HepG2 (cell line): ENCODE data around the gene CHMP1A. TPM values are rescaled to one million over a fixed set of nuclear protein-coding genes. Genes with fewer than 3 reads are reported as not detected.

Experiments used
- CCDC6 ChIP-seq: sonication (generic); formaldehyde crosslinking; IDR thresholded peaks from 2 replicates; pipeline ENCODE4 v1.8.1; 2022; ENCODE audit warnings: mild to moderate bottlenecking, missing genetic modification reagents, moderate library complexity
- SAP130 ChIP-seq: IDR thresholded peaks from 2 replicates; pipeline ENCODE4 v1.6.1; 2016; ENCODE audit warnings: low read depth
- SUZ12 ChIP-seq: fragments of 150-350 bp; IDR thresholded peaks from 2 replicates; pipeline ENCODE4 v1.6.1; 2014; ENCODE audit warnings: low read depth, low read length
- ZNF234 ChIP-seq: sonication (generic); formaldehyde crosslinking; conservative IDR thresholded peaks from 2 replicates; pipeline ENCODE4 v1.5.1; 2020; ENCODE audit warnings: mild to moderate bottlenecking, missing genetic modification reagents
- ZNF296 ChIP-seq: sonication (generic); formaldehyde crosslinking; conservative IDR thresholded peaks from 2 replicates; pipeline ENCODE4 v1.5.0; 2020; ENCODE audit warnings: mild to moderate bottlenecking, missing genetic modification reagents
- polyA plus RNA-seq, 8 experiments: library from polyadenylated mRNA; depleted of rRNA in 3 of 8; stranded (reverse) in 7 of 8; unstranded in 1 of 8; fragments of >200 nt; fragmentation: Illumina TruSeq in 4 of 8; extraction: Trizol in 4 of 8; gene quantifications; 2 replicates each; pipeline versions ENCODE4 v1.2.1 to v1.2.3, GENCODE V29; 2011 to 2016; ENCODE audit warnings: low read depth in 4 of 8, missing spikeins in 1 of 8, mixed read lengths in 1 of 8; ENCODE audit not compliant: insufficient read depth in 1 of 8
- total RNA-seq, 5 experiments: library from RNA; depleted of rRNA; stranded (reverse); fragments of >200 nt; fragmentation: Illumina TruSeq; extraction: Trizol; gene quantifications; 2 replicates each; pipeline ENCODE4 v1.2.3, GENCODE V29; 2016; ENCODE audit warnings: low read depth in 1 of 5
- TF ChIP-seq, protein P1 (sequence below): sonication (generic); formaldehyde crosslinking; IDR thresholded peaks from 2 replicates; pipeline ENCODE4 v1.5.0; 2020; ENCODE audit warnings: missing genetic modification reagents, mild to moderate bottlenecking, borderline replicate concordance
- TF ChIP-seq, protein P2 (sequence below): sonication (generic); formaldehyde crosslinking; IDR thresholded peaks from 2 replicates; pipeline ENCODE4 v1.9.0; 2021; ENCODE audit warnings: missing genetic modification reagents, mild to moderate bottlenecking, borderline replicate concordance
- TF ChIP-seq, protein P3 (sequence below): sonication (generic); formaldehyde crosslinking; conservative IDR thresholded peaks from 2 replicates; pipeline ENCODE4 v1.8.1; 2023; ENCODE audit warnings: missing genetic modification reagents
- TF ChIP-seq, protein P4 (sequence below): sonication (generic); formaldehyde crosslinking; IDR thresholded peaks from 2 replicates; pipeline ENCODE4 v1.4.0; 2020; ENCODE audit warnings: missing genetic modification reagents
- TF ChIP-seq, protein P5 (sequence below): sonication (generic); formaldehyde crosslinking; IDR thresholded peaks from 2 replicates; pipeline ENCODE4 v1.4.0; 2020; ENCODE audit warnings: missing genetic modification reagents
- TF ChIP-seq, protein P6 (sequence below): IDR thresholded peaks from 2 replicates; pipeline ENCODE4 v1.4.0; 2020; ENCODE audit warnings: mild to moderate bottlenecking, missing genetic modification reagents
- TF ChIP-seq, protein P7 (sequence below): sonication (generic); formaldehyde crosslinking; IDR thresholded peaks from 2 replicates; pipeline ENCODE4 v1.4.0; 2020; ENCODE audit warnings: low read depth, mild to moderate bottlenecking, missing genetic modification reagents

Gene CHMP1A
- total and polyA plus RNA-seq, 2 of the 13 experiments (the other 11 are each of a cell fraction or from before 2014, with no cell fraction given): 69.4 to 73.3 TPM

DNA sequence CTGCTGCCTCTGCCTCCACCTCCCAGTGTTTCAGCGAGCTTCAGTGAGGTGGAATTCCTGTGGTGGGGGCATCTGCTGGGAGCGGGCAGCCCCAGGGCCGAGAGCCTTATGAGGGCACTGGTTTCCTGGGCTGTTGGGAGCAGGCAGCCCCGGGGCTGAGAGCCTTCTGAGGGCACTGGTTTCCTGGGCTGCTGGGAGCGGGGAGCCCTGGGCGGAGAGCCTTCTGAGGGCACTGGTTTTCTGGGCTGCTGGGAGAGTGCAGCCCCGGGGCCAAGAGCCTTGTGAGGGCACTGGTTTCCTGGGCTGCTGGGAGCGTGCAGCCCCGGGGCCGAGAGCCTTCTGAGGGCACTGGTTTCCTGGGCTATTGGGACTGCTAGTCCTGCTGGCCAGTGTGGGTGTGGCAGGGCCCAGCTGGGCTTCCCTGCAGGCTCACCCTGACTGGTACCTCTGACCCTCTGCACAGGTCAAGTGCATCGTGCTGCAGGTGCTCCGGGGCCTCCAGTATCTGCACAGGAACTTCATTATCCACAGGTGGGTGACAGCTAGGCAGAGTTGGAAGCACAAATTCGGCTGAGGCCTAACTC, 34.6 kb upstream of the CHMP1A start (continued):
- TF ChIP-seq, protein P1, sequence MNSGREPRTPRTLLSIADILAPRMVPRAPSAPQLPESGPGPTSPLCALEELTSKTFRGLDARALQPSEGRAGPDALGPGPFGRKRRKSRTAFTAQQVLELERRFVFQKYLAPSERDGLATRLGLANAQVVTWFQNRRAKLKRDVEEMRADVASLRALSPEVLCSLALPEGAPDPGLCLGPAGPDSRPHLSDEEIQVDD: 0 out of 2 replicates have a peak, but pooled peaks have one; percentile 48
- TF ChIP-seq, protein P2, sequence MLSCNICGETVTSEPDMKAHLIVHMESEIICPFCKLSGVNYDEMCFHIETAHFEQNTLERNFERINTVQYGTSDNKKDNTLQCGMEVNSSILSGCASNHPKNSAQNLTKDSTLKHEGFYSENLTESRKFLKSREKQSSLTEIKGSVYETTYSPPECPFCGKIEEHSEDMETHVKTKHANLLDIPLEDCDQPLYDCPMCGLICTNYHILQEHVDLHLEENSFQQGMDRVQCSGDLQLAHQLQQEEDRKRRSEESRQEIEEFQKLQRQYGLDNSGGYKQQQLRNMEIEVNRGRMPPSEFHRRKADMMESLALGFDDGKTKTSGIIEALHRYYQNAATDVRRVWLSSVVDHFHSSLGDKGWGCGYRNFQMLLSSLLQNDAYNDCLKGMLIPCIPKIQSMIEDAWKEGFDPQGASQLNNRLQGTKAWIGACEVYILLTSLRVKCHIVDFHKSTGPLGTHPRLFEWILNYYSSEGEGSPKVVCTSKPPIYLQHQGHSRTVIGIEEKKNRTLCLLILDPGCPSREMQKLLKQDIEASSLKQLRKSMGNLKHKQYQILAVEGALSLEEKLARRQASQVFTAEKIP (CRISPR knock-in tag): no peak
- TF ChIP-seq, protein P3, sequence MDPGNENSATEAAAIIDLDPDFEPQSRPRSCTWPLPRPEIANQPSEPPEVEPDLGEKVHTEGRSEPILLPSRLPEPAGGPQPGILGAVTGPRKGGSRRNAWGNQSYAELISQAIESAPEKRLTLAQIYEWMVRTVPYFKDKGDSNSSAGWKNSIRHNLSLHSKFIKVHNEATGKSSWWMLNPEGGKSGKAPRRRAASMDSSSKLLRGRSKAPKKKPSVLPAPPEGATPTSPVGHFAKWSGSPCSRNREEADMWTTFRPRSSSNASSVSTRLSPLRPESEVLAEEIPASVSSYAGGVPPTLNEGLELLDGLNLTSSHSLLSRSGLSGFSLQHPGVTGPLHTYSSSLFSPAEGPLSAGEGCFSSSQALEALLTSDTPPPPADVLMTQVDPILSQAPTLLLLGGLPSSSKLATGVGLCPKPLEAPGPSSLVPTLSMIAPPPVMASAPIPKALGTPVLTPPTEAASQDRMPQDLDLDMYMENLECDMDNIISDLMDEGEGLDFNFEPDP: no peak
- TF ChIP-seq SUZ12 (no peak), SAP130 (CRISPR knock-in tag) (peak; percentile 49), ZNF234 (no peak), CCDC6 (CRISPR knock-in tag) (no peak), ZNF296 (no peak)
- TF ChIP-seq, protein P4, sequence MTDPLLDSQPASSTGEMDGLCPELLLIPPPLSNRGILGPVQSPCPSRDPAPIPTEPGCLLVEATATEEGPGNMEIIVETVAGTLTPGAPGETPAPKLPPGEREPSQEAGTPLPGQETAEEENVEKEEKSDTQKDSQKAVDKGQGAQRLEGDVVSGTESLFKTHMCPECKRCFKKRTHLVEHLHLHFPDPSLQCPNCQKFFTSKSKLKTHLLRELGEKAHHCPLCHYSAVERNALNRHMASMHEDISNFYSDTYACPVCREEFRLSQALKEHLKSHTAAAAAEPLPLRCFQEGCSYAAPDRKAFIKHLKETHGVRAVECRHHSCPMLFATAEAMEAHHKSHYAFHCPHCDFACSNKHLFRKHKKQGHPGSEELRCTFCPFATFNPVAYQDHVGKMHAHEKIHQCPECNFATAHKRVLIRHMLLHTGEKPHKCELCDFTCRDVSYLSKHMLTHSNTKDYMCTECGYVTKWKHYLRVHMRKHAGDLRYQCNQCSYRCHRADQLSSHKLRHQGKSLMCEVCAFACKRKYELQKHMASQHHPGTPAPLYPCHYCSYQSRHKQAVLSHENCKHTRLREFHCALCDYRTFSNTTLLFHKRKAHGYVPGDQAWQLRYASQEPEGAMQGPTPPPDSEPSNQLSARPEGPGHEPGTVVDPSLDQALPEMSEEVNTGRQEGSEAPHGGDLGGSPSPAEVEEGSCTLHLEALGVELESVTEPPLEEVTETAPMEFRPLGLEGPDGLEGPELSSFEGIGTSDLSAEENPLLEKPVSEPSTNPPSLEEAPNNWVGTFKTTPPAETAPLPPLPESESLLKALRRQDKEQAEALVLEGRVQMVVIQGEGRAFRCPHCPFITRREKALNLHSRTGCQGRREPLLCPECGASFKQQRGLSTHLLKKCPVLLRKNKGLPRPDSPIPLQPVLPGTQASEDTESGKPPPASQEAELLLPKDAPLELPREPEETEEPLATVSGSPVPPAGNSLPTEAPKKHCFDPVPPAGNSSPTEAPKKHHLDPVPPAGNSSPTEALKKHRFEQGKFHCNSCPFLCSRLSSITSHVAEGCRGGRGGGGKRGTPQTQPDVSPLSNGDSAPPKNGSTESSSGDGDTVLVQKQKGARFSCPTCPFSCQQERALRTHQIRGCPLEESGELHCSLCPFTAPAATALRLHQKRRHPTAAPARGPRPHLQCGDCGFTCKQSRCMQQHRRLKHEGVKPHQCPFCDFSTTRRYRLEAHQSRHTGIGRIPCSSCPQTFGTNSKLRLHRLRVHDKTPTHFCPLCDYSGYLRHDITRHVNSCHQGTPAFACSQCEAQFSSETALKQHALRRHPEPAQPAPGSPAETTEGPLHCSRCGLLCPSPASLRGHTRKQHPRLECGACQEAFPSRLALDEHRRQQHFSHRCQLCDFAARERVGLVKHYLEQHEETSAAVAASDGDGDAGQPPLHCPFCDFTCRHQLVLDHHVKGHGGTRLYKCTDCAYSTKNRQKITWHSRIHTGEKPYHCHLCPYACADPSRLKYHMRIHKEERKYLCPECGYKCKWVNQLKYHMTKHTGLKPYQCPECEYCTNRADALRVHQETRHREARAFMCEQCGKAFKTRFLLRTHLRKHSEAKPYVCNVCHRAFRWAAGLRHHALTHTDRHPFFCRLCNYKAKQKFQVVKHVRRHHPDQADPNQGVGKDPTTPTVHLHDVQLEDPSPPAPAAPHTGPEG: no peak
- TF ChIP-seq, protein P5, sequence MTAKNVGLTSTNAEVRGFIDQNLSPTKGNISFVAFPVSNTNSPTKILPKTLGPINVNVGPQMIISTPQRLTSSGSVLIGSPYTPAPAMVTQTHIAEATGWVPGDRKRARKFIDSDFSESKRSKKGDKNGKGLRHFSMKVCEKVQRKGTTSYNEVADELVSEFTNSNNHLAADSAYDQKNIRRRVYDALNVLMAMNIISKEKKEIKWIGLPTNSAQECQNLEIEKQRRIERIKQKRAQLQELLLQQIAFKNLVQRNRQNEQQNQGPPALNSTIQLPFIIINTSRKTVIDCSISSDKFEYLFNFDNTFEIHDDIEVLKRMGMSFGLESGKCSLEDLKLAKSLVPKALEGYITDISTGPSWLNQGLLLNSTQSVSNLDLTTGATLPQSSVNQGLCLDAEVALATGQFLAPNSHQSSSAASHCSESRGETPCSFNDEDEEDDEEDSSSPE (CRISPR knock-in tag): no peak
- TF ChIP-seq, protein P6, sequence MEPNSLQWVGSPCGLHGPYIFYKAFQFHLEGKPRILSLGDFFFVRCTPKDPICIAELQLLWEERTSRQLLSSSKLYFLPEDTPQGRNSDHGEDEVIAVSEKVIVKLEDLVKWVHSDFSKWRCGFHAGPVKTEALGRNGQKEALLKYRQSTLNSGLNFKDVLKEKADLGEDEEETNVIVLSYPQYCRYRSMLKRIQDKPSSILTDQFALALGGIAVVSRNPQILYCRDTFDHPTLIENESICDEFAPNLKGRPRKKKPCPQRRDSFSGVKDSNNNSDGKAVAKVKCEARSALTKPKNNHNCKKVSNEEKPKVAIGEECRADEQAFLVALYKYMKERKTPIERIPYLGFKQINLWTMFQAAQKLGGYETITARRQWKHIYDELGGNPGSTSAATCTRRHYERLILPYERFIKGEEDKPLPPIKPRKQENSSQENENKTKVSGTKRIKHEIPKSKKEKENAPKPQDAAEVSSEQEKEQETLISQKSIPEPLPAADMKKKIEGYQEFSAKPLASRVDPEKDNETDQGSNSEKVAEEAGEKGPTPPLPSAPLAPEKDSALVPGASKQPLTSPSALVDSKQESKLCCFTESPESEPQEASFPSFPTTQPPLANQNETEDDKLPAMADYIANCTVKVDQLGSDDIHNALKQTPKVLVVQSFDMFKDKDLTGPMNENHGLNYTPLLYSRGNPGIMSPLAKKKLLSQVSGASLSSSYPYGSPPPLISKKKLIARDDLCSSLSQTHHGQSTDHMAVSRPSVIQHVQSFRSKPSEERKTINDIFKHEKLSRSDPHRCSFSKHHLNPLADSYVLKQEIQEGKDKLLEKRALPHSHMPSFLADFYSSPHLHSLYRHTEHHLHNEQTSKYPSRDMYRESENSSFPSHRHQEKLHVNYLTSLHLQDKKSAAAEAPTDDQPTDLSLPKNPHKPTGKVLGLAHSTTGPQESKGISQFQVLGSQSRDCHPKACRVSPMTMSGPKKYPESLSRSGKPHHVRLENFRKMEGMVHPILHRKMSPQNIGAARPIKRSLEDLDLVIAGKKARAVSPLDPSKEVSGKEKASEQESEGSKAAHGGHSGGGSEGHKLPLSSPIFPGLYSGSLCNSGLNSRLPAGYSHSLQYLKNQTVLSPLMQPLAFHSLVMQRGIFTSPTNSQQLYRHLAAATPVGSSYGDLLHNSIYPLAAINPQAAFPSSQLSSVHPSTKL (CRISPR knock-in tag): no peak
- TF ChIP-seq, protein P7, sequence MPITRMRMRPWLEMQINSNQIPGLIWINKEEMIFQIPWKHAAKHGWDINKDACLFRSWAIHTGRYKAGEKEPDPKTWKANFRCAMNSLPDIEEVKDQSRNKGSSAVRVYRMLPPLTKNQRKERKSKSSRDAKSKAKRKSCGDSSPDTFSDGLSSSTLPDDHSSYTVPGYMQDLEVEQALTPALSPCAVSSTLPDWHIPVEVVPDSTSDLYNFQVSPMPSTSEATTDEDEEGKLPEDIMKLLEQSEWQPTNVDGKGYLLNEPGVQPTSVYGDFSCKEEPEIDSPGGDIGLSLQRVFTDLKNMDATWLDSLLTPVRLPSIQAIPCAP: no peak
